ENCODE data around the gene ATP8A2.

The ATP8A2 gene

GRCh38 chr13:25645681-25646080 is 273.9 kb downstream of the ATP8A2 start:
- DNase-seq = no peak

- no peak for DNase-seq
These were observed 277.3 kb downstream of the ATP8A2 start for GRCh38 chr13:25649001-25649633.

GRCh38 chr13:25652764-25653163 is 281.0 kb downstream of the ATP8A2 start:
- no peak for DNase-seq

- no peak for DNase-seq
These were observed 282.5 kb downstream of the ATP8A2 start for GRCh38 chr13:25654322-25654721.

- no peak for DNase-seq
These were observed 285.4 kb downstream of the ATP8A2 start for GRCh38 chr13:25657157-25657556.

- peak; percentile 53 for DNase-seq
These were observed 287.5 kb downstream of the ATP8A2 start for GRCh38 chr13:25659091-25659795.

GRCh38 chr13:25660996-25661395 is 289.2 kb downstream of the ATP8A2 start:
- DNase-seq = no peak

GRCh38 chr13:25662516-25662915 is 290.7 kb downstream of the ATP8A2 start:
- no peak for DNase-seq

GRCh38 chr13:25668345-25668744 is 296.6 kb downstream of the ATP8A2 start:
- DNase-seq = no peak

GRCh38 chr13:25673711-25674110 is 301.9 kb downstream of the ATP8A2 start:
- DNase-seq = no peak

- no peak for DNase-seq
These were observed 302.6 kb downstream of the ATP8A2 start for GRCh38 chr13:25674371-25674770.

- no peak for DNase-seq
These were observed 303.3 kb downstream of the ATP8A2 start for GRCh38 chr13:25675060-25675459.

- DNase-seq = no peak
These were observed 306.2 kb downstream of the ATP8A2 start for GRCh38 chr13:25677956-25678355.

GRCh38 chr13:25678398-25678797 is 306.6 kb downstream of the ATP8A2 start:
- DNase-seq = no peak

- DNase-seq = no peak
These were observed 307.4 kb downstream of the ATP8A2 start for GRCh38 chr13:25679159-25679558.

GRCh38 chr13:25679936-25680335 is 308.2 kb downstream of the ATP8A2 start:
- DNase-seq = no peak

GRCh38 chr13:25682276-25682675 is 310.5 kb downstream of the ATP8A2 start:
- no peak for DNase-seq

- no peak for DNase-seq
These were observed 311.3 kb downstream of the ATP8A2 start for GRCh38 chr13:25683056-25683455.

GRCh38 chr13:25683662-25684370 is 312.0 kb downstream of the ATP8A2 start:
- DNase-seq = no peak

GRCh38 chr13:25684491-25684890 is 312.7 kb downstream of the ATP8A2 start:
- no peak for DNase-seq

- peak; percentile 96 for DNase-seq
These were observed 315.2 kb downstream of the ATP8A2 start for GRCh38 chr13:25686831-25687470.

GRCh38 chr13:25687471-25688225 is 315.9 kb downstream of the ATP8A2 start:
- peak; percentile 68 for DNase-seq

GRCh38 chr13:25688536-25688935 is 316.8 kb downstream of the ATP8A2 start:
- DNase-seq = peak; percentile 59

Data from NCI-H146 (cell line).